ENCODE data around the gene TTC12. TPM values are rescaled to one million over a fixed set of nuclear protein-coding genes. Genes with fewer than 3 reads are reported as not detected.

TTC12 gene
- polyA plus RNA-seq, 4 donors = 3.0 to 17.8 (median 6.0) TPM

DNA sequence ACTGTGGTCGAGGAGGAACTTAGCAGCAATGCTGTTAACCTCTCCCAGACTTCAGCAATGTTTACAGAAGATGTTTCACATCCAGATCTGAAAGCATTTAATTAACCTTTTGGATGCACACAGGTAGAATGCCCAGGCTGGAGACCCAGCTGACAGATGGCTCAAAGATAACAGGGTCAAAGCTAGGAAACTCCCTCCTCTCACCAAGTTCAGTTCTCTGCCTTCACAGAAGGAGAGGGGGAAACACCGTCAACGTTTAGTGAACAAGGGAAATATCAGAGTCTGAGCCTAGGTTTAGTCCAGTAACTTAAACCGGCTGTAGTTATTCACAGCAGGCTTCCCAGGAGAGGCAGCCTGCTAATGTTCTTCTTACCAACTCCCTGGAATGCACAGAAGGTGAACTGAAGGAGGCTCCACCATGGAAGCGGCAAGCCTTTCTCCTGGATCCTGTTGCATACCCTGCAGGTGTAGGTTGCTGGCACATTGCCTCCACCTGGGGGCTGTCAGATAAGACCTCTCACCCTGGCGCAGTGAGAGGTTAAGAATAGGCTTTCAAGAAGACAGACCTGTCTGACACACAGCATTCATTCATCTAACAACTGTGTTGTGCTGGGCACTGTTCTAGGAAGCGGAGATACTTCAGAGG is 49.7 kb downstream of the TTC12 start:
- Histone ChIP-seq H3K36me3 (ENCODE audit: control insufficient read depth in 3 of 3, insufficient read depth in 2 of 3, low read depth in 1 of 3, low read length in 3 of 3) (peaks cover 5 to 63% (median 8%) of the 10 kb centered on the region in 3 donors), H3K4me1 (ENCODE audit: control insufficient read depth in 3 of 3, insufficient read depth in 2 of 3, low read depth in 1 of 3, low read length in 2 of 3) (no peaks in the 10 kb centered on the region), H3K4me3 (ENCODE audit: low read depth in 1 of 3, low read length in 3 of 3) (no peak overlapping the region), H3K27me3 (ENCODE audit: control insufficient read depth in 3 of 3, insufficient read depth in 3 of 3, low read length in 3 of 3) (no peaks in the 10 kb centered on the region), H3K9me3 (ENCODE audit: control insufficient read depth in 2 of 2, insufficient read depth in 1 of 2, low read depth in 1 of 2, low read length in 1 of 2) (no peaks in the 10 kb centered on the region), H3K27ac (ENCODE audit: low read depth in 1 of 3, low read length in 2 of 3) (no peak overlapping the region)
- 82 to 85% (median 84%) methylated on average over 7 of the region's 7 CpGs for WGBS, 3 donors
- no peak for FAIRE-seq
- no peak for DNase-seq

DNA sequence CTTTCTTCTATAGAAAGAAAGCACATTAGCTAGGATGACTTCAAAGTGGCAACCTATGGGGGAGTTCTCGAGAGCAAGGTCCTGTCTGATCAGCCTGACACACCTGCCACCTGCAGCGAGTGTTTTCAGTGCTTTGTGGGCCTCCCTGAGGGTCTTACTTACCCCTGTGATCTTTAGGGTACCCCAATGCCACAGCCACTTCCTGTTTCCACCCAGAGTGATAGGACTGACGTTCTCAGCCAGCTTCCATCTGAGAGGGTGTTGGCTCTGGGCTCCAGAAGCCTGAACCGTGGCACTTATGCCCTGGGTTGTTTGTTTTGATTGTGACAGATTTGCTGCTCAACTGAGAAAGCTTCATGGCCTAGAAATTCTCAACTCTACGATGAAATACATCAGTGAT is 51.5 kb downstream of the TTC12 start:
- 52 to 64% (median 64%) methylated on average over 5 of the region's 5 CpGs for WGBS, 3 donors
- DNase-seq = no peak
- Histone ChIP-seq H3K27ac (ENCODE audit: low read depth in 1 of 3, low read length in 2 of 3) (no peak overlapping the region), H3K36me3 (ENCODE audit: control insufficient read depth in 3 of 3, insufficient read depth in 2 of 3, low read depth in 1 of 3, low read length in 3 of 3) (peaks cover 5 to 62% (median 6%) of the 10 kb centered on the region in 3 donors), H3K9me3 (ENCODE audit: control insufficient read depth in 2 of 2, insufficient read depth in 1 of 2, low read depth in 1 of 2, low read length in 1 of 2) (no peaks in the 10 kb centered on the region), H3K4me1 (ENCODE audit: control insufficient read depth in 3 of 3, insufficient read depth in 2 of 3, low read depth in 1 of 3, low read length in 2 of 3) (no peaks in the 10 kb centered on the region), H3K4me3 (ENCODE audit: low read depth in 1 of 3, low read length in 3 of 3) (no peak overlapping the region), H3K27me3 (ENCODE audit: control insufficient read depth in 3 of 3, insufficient read depth in 3 of 3, low read length in 3 of 3) (no peaks in the 10 kb centered on the region)
- FAIRE-seq = no peak

DNA sequence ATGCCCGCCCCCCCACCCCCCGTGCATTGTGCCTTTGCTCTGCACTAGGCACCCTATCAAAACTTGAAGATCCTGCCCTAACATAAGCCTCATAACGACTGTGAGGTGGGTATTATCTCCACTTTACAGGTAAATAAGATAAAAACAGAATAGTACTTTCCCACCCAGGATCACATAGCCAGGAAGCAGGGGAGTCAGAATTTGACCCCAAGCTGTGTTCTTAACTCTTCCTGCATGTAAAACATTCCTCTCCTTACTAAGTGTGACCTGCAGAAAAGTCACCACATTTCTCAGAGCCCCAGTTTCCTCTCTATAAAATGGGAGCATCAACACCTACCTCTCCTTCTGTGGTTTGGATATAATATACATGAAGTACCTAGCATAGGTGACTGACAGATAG is 55.0 kb downstream of the TTC12 start:
- Histone ChIP-seq H3K4me3 (ENCODE audit: low read depth in 1 of 3, low read length in 3 of 3) (no peak overlapping the region), H3K36me3 (ENCODE audit: control insufficient read depth in 3 of 3, insufficient read depth in 2 of 3, low read depth in 1 of 3, low read length in 3 of 3) (peaks cover 0 to 48% (median 2%) of the 10 kb centered on the region in 3 donors), H3K27ac (ENCODE audit: low read depth in 1 of 3, low read length in 2 of 3) (no peak overlapping the region), H3K9me3 (ENCODE audit: control insufficient read depth in 2 of 2, insufficient read depth in 1 of 2, low read depth in 1 of 2, low read length in 1 of 2) (no peaks in the 10 kb centered on the region), H3K27me3 (ENCODE audit: control insufficient read depth in 3 of 3, insufficient read depth in 3 of 3, low read length in 3 of 3) (no peaks in the 10 kb centered on the region), H3K4me1 (ENCODE audit: control insufficient read depth in 3 of 3, insufficient read depth in 2 of 3, low read depth in 1 of 3, low read length in 2 of 3) (no peaks in the 10 kb centered on the region)
- FAIRE-seq (no peak), DNase-seq (no peak)
- WGBS, 3 donors = 72 to 74% (median 73%) methylated on average over 3 of the region's 3 CpGs

DNA sequence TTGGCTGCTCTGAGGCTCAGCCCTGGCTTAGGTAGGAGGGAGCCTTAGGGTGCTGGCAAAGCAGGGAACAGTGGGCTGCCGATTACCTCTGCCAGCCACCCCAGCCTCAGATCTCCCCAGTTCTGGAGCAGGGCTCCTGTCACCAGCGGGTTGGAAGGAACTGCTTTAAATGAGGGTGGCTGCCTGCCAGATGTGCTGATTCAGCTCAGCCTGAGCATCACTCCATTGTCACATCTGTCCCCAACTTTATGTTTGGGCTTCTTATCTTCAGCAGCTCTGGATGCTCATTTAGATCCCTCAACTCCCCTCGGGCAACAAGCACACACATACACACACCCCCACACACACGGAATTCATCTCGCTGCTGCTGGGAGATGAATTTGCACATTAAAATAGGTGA is 56.3 kb downstream of the TTC12 start:
- Histone ChIP-seq H3K4me1 (ENCODE audit: control insufficient read depth in 3 of 3, insufficient read depth in 2 of 3, low read depth in 1 of 3, low read length in 2 of 3) (no peaks in the 10 kb centered on the region), H3K4me3 (ENCODE audit: low read depth in 1 of 3, low read length in 3 of 3) (no peak overlapping the region), H3K27ac (ENCODE audit: low read depth in 1 of 3, low read length in 2 of 3) (no peak overlapping the region), H3K9me3 (ENCODE audit: control insufficient read depth in 2 of 2, insufficient read depth in 1 of 2, low read depth in 1 of 2, low read length in 1 of 2) (no peaks in the 10 kb centered on the region), H3K36me3 (ENCODE audit: control insufficient read depth in 3 of 3, insufficient read depth in 2 of 3, low read depth in 1 of 3, low read length in 3 of 3) (peaks cover 0 to 35% (median 2%) of the 10 kb centered on the region in 3 donors), H3K27me3 (ENCODE audit: control insufficient read depth in 3 of 3, insufficient read depth in 3 of 3, low read length in 3 of 3) (no peaks in the 10 kb centered on the region)
- DNase-seq (no peak), FAIRE-seq (no peak)
- WGBS, 3 donors = 84 to 95% (median 92%) methylated on average over 5 of the region's 5 CpGs

DNA sequence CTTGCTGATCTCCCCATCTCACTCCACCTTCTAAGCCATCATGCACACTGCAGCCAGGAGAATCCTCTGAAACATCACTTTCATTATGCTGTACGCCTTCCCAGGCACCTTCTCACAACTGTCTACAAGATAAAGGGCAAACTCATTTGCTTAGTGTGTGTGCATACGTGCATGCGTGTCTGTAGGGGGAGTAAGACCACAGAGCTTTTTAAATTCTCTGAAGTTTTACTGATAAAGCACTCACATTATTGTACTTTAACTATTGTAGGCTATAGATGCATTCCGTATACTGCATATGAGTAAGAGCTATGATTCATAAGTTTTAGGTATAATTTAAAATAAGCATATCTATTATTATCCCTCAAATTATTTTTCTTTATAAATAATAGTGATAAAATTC is 57.9 kb downstream of the TTC12 start:
- FAIRE-seq (no peak), DNase-seq (no peak)
- Histone ChIP-seq H3K9me3 (ENCODE audit: control insufficient read depth in 2 of 2, insufficient read depth in 1 of 2, low read depth in 1 of 2, low read length in 1 of 2) (no peaks in the 10 kb centered on the region), H3K36me3 (ENCODE audit: control insufficient read depth in 3 of 3, insufficient read depth in 2 of 3, low read depth in 1 of 3, low read length in 3 of 3) (peaks cover 0 to 25% (median 0%) of the 10 kb centered on the region in 3 donors), H3K27ac (ENCODE audit: low read depth in 1 of 3, low read length in 2 of 3) (no peak overlapping the region), H3K4me1 (ENCODE audit: control insufficient read depth in 3 of 3, insufficient read depth in 2 of 3, low read depth in 1 of 3, low read length in 2 of 3) (no peaks in the 10 kb centered on the region), H3K4me3 (ENCODE audit: low read depth in 1 of 3, low read length in 3 of 3) (no peak overlapping the region), H3K27me3 (ENCODE audit: control insufficient read depth in 3 of 3, insufficient read depth in 3 of 3, low read length in 3 of 3) (no peaks in the 10 kb centered on the region)
- 86 to 88% (median 88%) methylated on average over 4 of the region's 4 CpGs for WGBS, 3 donors

DNA sequence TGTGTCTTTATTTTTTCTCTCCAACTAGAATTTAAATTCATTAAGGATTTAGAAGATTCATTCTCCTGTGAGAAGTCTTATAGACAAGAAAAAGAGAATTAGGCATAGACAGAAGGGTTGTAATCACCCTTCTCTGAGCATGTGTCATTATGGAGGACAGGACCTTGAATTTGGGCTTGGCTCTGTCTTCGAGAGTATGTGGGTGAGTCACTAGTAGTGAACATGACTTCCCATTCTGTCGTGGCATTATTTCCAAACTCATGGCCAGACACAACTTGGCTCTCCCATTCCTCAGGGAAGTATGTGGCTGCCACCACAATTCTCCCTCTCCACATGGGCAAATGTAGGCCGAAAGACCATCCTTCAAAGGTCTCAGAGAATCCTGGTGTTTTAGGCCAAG is 58.9 kb downstream of the TTC12 start:
- H3K27ac ChIP-seq (ENCODE audit: low read depth in 1 of 3, low read length in 2 of 3) = no peak overlapping the region
- peak in 1 of 2 donors; percentile 10 for DNase-seq
- FAIRE-seq = no peak
- whole genome bisulfite sequencing, 3 donors = 43 to 67% (median 62%) methylated on average over 3 of the region's 3 CpGs
- no peaks in the 10 kb centered on the region for H3K4me1 ChIP-seq (ENCODE audit: control insufficient read depth in 3 of 3, insufficient read depth in 2 of 3, low read depth in 1 of 3, low read length in 2 of 3)
- peaks cover 0 to 17% (median 0%) of the 10 kb centered on the region in 3 donors for H3K36me3 ChIP-seq (ENCODE audit: control insufficient read depth in 3 of 3, insufficient read depth in 2 of 3, low read depth in 1 of 3, low read length in 3 of 3)
- no peak overlapping the region for H3K4me3 ChIP-seq (ENCODE audit: low read depth in 1 of 3, low read length in 3 of 3)
- H3K9me3 ChIP-seq (ENCODE audit: control insufficient read depth in 2 of 2, insufficient read depth in 1 of 2, low read depth in 1 of 2, low read length in 1 of 2) = no peaks in the 10 kb centered on the region
- H3K27me3 ChIP-seq (ENCODE audit: control insufficient read depth in 3 of 3, insufficient read depth in 3 of 3, low read length in 3 of 3) = no peaks in the 10 kb centered on the region

DNA sequence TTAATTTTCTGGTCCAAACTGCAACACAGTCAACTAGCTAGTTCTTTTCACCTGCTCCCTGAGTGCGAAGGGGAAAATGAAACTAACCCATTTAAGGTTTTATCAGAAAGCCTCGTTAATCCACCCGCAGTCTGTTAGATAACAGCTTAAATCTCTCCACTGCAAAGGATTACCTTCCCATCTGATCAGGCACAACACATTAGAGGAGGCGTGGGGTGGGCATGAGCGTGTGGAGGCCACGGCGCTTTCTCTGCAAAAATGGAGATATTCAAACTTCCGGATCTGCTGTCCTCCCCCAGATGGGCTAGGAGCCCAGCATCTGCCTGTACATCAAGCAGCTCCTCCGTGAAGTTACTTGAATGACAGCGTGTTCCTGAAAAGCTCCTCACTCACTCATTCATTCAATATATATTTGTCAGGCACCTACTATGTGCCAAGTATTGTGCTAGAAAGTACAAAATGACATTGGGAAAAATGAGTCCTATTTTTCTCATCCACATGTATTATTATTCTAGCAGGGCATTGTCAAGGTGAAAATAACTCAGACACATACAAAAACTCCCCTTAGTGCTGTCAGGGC is 59.7 kb downstream of the TTC12 start:
- no peak overlapping the region for H3K4me3 ChIP-seq (ENCODE audit: low read depth in 1 of 3, low read length in 3 of 3)
- H3K27ac ChIP-seq (ENCODE audit: low read depth in 1 of 3, low read length in 2 of 3) = no peak overlapping the region
- DNase-seq = peak; percentile 24 to 36
- WGBS, 3 donors = 17 to 70% (median 48%) methylated on average over 10 of the region's 10 CpGs
- no peaks in the 10 kb centered on the region for H3K27me3 ChIP-seq (ENCODE audit: control insufficient read depth in 3 of 3, insufficient read depth in 3 of 3, low read length in 3 of 3)
- FAIRE-seq = no peak
- H3K4me1 ChIP-seq (ENCODE audit: control insufficient read depth in 3 of 3, insufficient read depth in 2 of 3, low read depth in 1 of 3, low read length in 2 of 3) = no peaks in the 10 kb centered on the region
- H3K36me3 ChIP-seq (ENCODE audit: control insufficient read depth in 3 of 3, insufficient read depth in 2 of 3, low read depth in 1 of 3, low read length in 3 of 3) = peaks cover 0 to 12% (median 0%) of the 10 kb centered on the region in 3 donors
- H3K9me3 ChIP-seq (ENCODE audit: control insufficient read depth in 2 of 2, insufficient read depth in 1 of 2, low read depth in 1 of 2, low read length in 1 of 2) = no peaks in the 10 kb centered on the region

DNA sequence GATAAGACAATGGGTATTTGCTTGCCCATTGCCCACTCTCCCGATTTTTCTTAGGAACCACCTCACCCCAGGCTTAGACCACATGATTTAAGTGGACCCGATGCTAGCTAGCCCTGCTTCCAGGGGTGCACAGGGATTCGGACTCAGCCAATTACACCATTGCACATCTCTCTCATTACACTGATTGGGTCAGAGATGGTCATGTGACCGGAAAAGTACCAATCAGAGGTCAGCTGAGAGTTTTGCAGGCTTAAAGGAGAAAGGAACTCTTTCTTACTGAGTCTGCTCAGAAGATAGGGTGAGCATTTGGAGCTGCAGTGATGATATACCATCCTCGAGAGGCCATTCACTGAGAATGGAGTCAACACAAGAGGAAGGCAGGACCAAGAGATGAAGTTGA is 61.0 kb downstream of the TTC12 start:
- no peak for FAIRE-seq
- DNase-seq = no peak
- WGBS, 3 donors = 93 to 95% (median 93%) methylated on average over 5 of the region's 5 CpGs

DNA sequence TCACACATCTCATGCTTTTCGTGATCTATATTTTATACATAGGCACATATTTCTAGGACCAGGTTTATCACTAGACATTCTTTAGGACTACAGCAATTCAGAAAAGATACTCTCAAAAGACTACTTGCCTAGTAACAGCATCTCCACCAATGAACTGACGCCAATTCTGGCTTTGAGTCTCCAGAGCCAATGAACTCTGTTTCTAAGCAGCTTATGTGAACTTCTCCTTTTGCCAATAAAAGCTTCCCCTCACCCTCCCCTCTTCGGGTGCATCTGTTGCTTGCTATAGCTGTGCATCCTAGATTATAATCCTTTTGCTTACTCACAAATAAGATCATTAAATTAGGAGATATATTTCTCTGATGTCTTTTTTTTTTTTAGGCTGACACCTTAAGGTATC is 61.8 kb downstream of the TTC12 start:
- Histone ChIP-seq H3K36me3 (ENCODE audit: control insufficient read depth in 3 of 3, insufficient read depth in 2 of 3, low read depth in 1 of 3, low read length in 3 of 3) (peaks cover 0 to 2% (median 0%) of the 10 kb centered on the region in 3 donors), H3K27ac (ENCODE audit: low read depth in 1 of 3, low read length in 2 of 3) (no peak overlapping the region), H3K27me3 (ENCODE audit: control insufficient read depth in 3 of 3, insufficient read depth in 3 of 3, low read length in 3 of 3) (no peaks in the 10 kb centered on the region), H3K9me3 (ENCODE audit: control insufficient read depth in 2 of 2, insufficient read depth in 1 of 2, low read depth in 1 of 2, low read length in 1 of 2) (no peaks in the 10 kb centered on the region), H3K4me3 (ENCODE audit: low read depth in 1 of 3, low read length in 3 of 3) (no peak overlapping the region), H3K4me1 (ENCODE audit: control insufficient read depth in 3 of 3, insufficient read depth in 2 of 3, low read depth in 1 of 3, low read length in 2 of 3) (no peaks in the 10 kb centered on the region)
- FAIRE-seq (no peak), DNase-seq (no peak)
- WGBS, 3 donors = 37 to 68% (median 60%) methylated on average over 3 of the region's 3 CpGs

More for the DNA sequence above, 61.0 kb downstream of the TTC12 start:
- Histone ChIP-seq H3K36me3 (ENCODE audit: control insufficient read depth in 3 of 3, insufficient read depth in 2 of 3, low read depth in 1 of 3, low read length in 3 of 3) (peaks cover 0 to 6% (median 0%) of the 10 kb centered on the region in 3 donors), H3K9me3 (ENCODE audit: control insufficient read depth in 2 of 2, insufficient read depth in 1 of 2, low read depth in 1 of 2, low read length in 1 of 2) (no peaks in the 10 kb centered on the region), H3K27ac (ENCODE audit: low read depth in 1 of 3, low read length in 2 of 3) (no peak overlapping the region), H3K4me3 (ENCODE audit: low read depth in 1 of 3, low read length in 3 of 3) (no peak overlapping the region), H3K27me3 (ENCODE audit: control insufficient read depth in 3 of 3, insufficient read depth in 3 of 3, low read length in 3 of 3) (no peaks in the 10 kb centered on the region), H3K4me1 (ENCODE audit: control insufficient read depth in 3 of 3, insufficient read depth in 2 of 3, low read depth in 1 of 3, low read length in 2 of 3) (no peaks in the 10 kb centered on the region)

All from small intestine (tissue), 7 donors.